ENCODE measurements around the gene RBM38.

The RBM38 gene

GRCh38 chr20:57402206-57403125 is 11.3 kb downstream of the RBM38 start:
- no peak for DNase-seq (ENCODE audit: low read depth in 2 of 3, low spot score in 1 of 3)

- DNase-seq (ENCODE audit: low read depth in 2 of 3, low spot score in 1 of 3) = no peak
These were observed 12.0 kb downstream of the RBM38 start for GRCh38 chr20:57403216-57403615.

DNA sequence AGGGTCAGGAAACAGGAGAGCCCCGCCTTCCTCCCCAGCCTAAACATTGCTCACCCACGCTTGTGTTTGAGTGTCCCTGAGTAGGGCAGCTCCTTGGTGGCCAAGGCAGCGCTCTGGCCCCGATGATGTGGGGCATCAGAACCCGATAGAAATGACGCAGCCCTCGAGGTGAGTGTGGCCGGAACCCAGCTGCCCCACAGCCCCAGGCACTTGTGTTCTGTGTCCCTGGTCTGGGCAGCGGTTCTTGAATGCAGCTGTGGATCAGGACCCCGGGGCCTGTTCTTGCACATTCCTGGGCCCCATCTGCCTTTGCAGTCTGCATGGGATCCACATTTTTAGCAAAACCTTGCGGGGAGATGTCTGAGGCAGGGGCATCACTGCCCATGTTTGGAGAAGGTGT is 12.8 kb downstream of the RBM38 start:
- no peak for DNase-seq (ENCODE audit: low read depth in 2 of 3, low spot score in 1 of 3)

DNA sequence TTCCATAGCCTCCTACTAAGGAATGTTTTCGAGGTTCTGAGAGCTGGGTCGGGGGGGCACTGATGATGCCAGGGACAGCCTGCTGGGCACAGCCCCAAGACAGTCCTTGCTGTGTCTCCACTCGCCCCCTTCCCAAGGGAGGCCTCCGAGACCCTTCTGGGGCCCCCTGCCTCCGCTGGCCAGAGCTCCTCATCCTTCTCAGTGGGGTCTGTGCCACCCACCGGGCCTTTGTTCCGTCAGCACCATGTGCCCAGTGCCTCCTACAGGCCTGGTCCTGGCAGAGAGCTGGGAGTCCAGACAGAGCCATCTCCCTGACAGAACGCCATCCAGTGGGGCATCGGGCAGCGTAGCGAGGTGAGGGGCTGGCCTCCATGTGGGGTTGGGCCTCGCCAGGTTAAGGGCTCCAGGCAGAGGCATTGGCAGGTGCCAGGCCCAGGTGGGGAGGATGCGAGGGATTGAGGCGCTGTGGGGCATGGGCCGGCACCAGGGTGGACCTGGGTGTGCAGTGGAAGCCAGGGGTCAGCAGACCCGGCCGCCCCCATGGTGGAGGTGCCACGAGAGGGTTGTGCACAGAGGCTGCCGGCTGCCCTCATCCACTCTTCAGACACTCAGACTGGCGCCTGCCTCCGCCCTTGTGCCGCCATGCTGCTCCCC is 13.3 kb downstream of the RBM38 start:
- DNase-seq (ENCODE audit: low read depth in 2 of 3, low spot score in 1 of 3) = no peak

GRCh38 chr20:57405236-57406016 is 14.2 kb downstream of the RBM38 start:
- DNase-seq (ENCODE audit: low read depth in 2 of 3, low spot score in 1 of 3) = no peak

DNA sequence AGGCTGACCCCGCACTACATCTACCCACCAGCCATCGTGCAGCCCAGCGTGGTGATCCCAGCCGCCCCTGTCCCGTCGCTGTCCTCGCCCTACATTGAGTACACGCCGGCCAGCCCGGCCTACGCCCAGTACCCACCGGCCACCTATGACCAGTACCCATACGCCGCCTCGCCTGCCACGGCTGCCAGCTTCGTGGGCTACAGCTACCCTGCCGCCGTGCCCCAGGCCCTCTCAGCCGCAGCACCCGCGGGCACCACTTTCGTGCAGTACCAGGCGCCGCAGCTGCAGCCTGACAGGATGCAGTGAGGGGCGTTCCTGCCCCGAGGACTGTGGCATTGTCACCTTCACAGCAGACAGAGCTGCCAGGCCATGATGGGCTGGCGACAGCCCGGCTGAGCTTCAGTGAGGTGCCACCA is 16.4 kb downstream of the RBM38 start:
- no peak for DNase-seq (ENCODE audit: low read depth in 2 of 3, low spot score in 1 of 3)

- no peak for DNase-seq (ENCODE audit: low read depth in 2 of 3, low spot score in 1 of 3)
These were observed 16.9 kb downstream of the RBM38 start for GRCh38 chr20:57408131-57408530.

- no peak for DNase-seq (ENCODE audit: low read depth in 2 of 3, low spot score in 1 of 3)
These were observed 17.5 kb downstream of the RBM38 start for GRCh38 chr20:57408536-57409233.

GRCh38 chr20:57409316-57409671 is 18.1 kb downstream of the RBM38 start:
- no peak for DNase-seq (ENCODE audit: low read depth in 2 of 3, low spot score in 1 of 3)

- DNase-seq (ENCODE audit: low read depth in 2 of 3, low spot score in 1 of 3) = no peak
These were observed 18.6 kb downstream of the RBM38 start for GRCh38 chr20:57409672-57410397.

- DNase-seq (ENCODE audit: low read depth in 2 of 3, low spot score in 1 of 3) = no peak
These were observed 19.3 kb downstream of the RBM38 start for GRCh38 chr20:57410398-57410920.

GRCh38 chr20:57410924-57411323 is 19.7 kb downstream of the RBM38 start:
- no peak for DNase-seq (ENCODE audit: low read depth in 2 of 3, low spot score in 1 of 3)

- DNase-seq (ENCODE audit: low read depth in 2 of 3, low spot score in 1 of 3) = no peak
These were observed 20.4 kb downstream of the RBM38 start for GRCh38 chr20:57411406-57412283.

DNA sequence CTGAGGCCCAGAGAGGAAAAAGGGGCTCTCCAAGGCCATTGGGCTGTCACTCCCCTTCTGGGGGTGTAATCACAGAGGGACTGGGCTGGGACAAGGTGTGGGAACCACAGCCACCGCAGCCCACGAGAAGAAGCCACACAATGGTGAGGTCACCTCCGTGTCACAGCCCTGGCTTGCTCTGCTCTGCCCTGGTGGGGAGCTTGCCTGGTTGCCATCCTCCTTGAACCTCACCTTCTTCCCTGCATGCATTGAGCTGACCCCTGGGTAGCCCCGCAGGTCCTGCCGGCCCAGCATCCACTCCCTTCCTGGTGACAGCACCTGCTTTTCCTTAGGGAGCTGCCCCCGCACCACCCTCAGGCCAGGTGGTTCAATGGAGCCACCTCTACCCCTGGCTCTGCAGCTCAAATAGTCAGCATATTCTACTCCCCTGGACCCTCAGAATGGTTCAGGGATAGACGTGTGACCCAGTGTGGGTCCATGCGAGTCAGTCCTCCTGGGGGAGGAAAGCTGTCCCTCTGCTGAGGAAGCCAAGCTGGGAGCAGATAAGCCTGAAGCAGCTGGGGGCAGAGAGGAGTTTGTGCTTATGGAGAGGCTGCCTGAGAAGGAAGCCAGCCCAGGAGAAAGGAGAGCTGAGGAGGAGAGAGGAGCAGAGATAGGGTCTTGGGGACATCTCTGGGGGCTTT is 21.3 kb downstream of the RBM38 start:
- DNase-seq (ENCODE audit: low read depth in 2 of 3, low spot score in 1 of 3) = no peak

- no peak for DNase-seq (ENCODE audit: low read depth in 2 of 3, low spot score in 1 of 3)
These were observed 22.8 kb downstream of the RBM38 start for GRCh38 chr20:57413986-57414385.

GRCh38 chr20:57414867-57415592 is 23.8 kb downstream of the RBM38 start:
- no peak for DNase-seq (ENCODE audit: low read depth in 2 of 3, low spot score in 1 of 3)

- DNase-seq (ENCODE audit: low read depth in 2 of 3, low spot score in 1 of 3) = no peak
These were observed 24.6 kb downstream of the RBM38 start for GRCh38 chr20:57415771-57416170.
